Aorta (tissue), 5 donors: ENCODE data around the gene DNHD1. TPM values are rescaled to one million over a fixed set of nuclear protein-coding genes. Genes with fewer than 3 reads are reported as not detected.
A peak's percentile ranks its signal among the peaks of the same experiment; 100 is the strongest.
"Not testable (repeated sequence)": the region's sequence is repeated elsewhere in the genome, so short reads cannot be mapped to it uniquely, and the experiment has no call there.

Source experiments
- ATAC-seq: fragments of 200-7000 bp; cut with Tn5 transposase; one replicate; pipeline ENCODE4 v1.9.1; 2022; ENCODE audit warnings: moderate library complexity; ENCODE audit not compliant: low FRiP score
- DNase-seq, 2 donors: peaks; one replicate each; pipeline ENCODE4 v3.0.0-alpha.2; 2020
- H3K27ac ChIP-seq, 2 donors: one replicate each; pipeline ENCODE4 v1.5.1; 2013; ENCODE audit warnings: low read length in 2 of 2, mild to moderate bottlenecking in 2 of 2, moderate library complexity in 2 of 2, control low read depth in 1 of 2, inconsistent platforms in 1 of 2, low read depth in 1 of 2
- H3K27me3 ChIP-seq, 2 donors: one replicate each; pipeline ENCODE4 v1.6.1; 2013; ENCODE audit warnings: control low read depth in 1 of 2, low read length in 1 of 2, mild to moderate bottlenecking in 1 of 2, moderate library complexity in 1 of 2; ENCODE audit not compliant: insufficient read depth in 2 of 2, control insufficient read depth in 1 of 2
- H3K36me3 ChIP-seq, 2 donors: one replicate each; pipeline ENCODE4 v1.6.1; 2013; ENCODE audit warnings: control low read depth in 1 of 2, low read length in 1 of 2, mild to moderate bottlenecking in 1 of 2; ENCODE audit not compliant: insufficient read depth in 2 of 2, control insufficient read depth in 1 of 2
- H3K4me1 ChIP-seq, 2 donors: one replicate each; pipeline ENCODE4 v1.6.1; 2013; ENCODE audit warnings: low read length in 2 of 2, control low read depth in 1 of 2, mild to moderate bottlenecking in 1 of 2, moderate library complexity in 1 of 2; ENCODE audit not compliant: insufficient read depth in 2 of 2, control insufficient read depth in 1 of 2
- H3K4me3 ChIP-seq, 2 donors: one replicate each; pipeline ENCODE4 v1.5.1; 2013; ENCODE audit warnings: low read length in 2 of 2, control low read depth in 1 of 2, mild to moderate bottlenecking in 1 of 2
- H3K9me3 ChIP-seq: one replicate; pipeline ENCODE4 v1.6.1; 2013; ENCODE audit warnings: mild to moderate bottlenecking, low read length; ENCODE audit not compliant: control insufficient read depth
- WGBS, 2 donors: extraction: QIAGEN DNeasy Blood & Tissue Kit; methylation state at CpG; one replicate each; pipeline ENCODE4 v1.1.7; 2013; 5-methylcytosine and 5-hydroxymethylcytosine counted together
- intact Hi-C, 2 donors: fragments of 100-400 bp; cut with DNase I; formaldehyde crosslinking; loops; one replicate each; pipeline versions ENCODE4 v1.14.2 to v1.15.0; 2022
- polyA plus RNA-seq, 2 donors: library from polyadenylated mRNA; stranded (reverse); fragments of 200-250 nt; gene quantifications; one replicate each; pipeline ENCODE4 v1.2.3, GENCODE V29; 2013
- total RNA-seq, 2 donors: library from RNA; stranded (reverse); fragmentation: NEBNext Ultra II Directional; extraction: Animal tissue kit (Norgen Biotek cat#: 25700); gene quantifications; one replicate each; pipeline ENCODE4 v1.2.1, GENCODE V29; 2021
- donor health status: healthy with polysubstance abuse.
- donor health status: Bipolar disorder and iron deficiency.
- donor health status: DM: no; HTN: no; CAD: no.
- donor health status: DM: no; HTN: no; CAD: no.
- donor health status: DM: yes; HTN: yes; CAD: no.

DNHD1 gene
- total and polyA plus RNA-seq, 4 donors: 1.9 to 28.1 (median 22.3) TPM

- no peaks in the 10 kb centered on the region for H3K9me3 ChIP-seq
- H3K27me3 ChIP-seq: no peaks in the 10 kb centered on the region
- DNase-seq (no peak), ATAC-seq (no peak)
- H3K36me3 ChIP-seq: peaks cover 2 to 3% of the 10 kb centered on the region in 2 donors
- no peak overlapping the region for H3K27ac ChIP-seq
- H3K4me1 ChIP-seq: peaks cover 0 to 2% of the 10 kb centered on the region in 2 donors
- H3K4me3 ChIP-seq: no peak overlapping the region
- intact Hi-C loops: loop anchor here in 1 of 2 donors (5.0 kb wide), 1 partner anchor 80 kb away; no protein-coding TSS in a partner anchor
Observed at GRCh38 chr11:6516865-6517264, 19.8 kb downstream of the DNHD1 start.

GRCh38 chr11:6520265-6520664 is 23.2 kb downstream of the DNHD1 start:
- ATAC-seq: no peak
- H3K27ac ChIP-seq: no peak overlapping the region
- H3K36me3 ChIP-seq: peaks cover 2 to 3% of the 10 kb centered on the region in 2 donors
- H3K4me3 ChIP-seq: no peak overlapping the region
- no peak for DNase-seq
- intact Hi-C loops: no loop called here
- no peaks in the 10 kb centered on the region for H3K4me1 ChIP-seq
- WGBS, 2 donors: 82 to 93% methylated on average over 3 of the region's 3 CpGs
- H3K27me3 ChIP-seq: no peaks in the 10 kb centered on the region
- H3K9me3 ChIP-seq: no peaks in the 10 kb centered on the region

GRCh38 chr11:6521946-6522345 is 24.9 kb downstream of the DNHD1 start:
- ATAC-seq, H3K36me3 ChIP-seq, intact Hi-C loops, H3K27me3 ChIP-seq, H3K9me3 ChIP-seq, H3K4me1 ChIP-seq, H3K27ac ChIP-seq, DNase-seq, H3K4me3 ChIP-seq: not testable (repeated sequence)
- WGBS, 2 donors: 96 to 97% methylated on average over 3 of the region's 3 CpGs

DNA sequence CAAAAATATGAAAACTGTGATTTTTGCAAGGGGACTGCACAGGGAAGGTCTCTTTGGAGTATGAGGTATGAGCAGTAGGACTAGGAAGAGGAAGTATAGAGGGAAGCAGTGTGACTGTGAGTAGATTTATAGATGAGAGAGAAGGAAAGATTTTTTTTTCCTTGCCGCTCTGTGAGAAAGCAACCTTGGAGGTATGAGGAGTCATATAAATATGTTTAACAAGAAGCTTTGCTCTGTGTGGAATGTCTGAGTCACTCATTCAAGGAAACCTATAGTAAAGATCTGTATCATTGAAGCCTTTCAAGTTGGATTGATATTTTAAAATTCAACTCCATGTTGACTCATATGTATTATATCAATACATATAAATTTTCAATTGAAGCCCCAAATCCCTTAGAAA is 26.2 kb downstream of the DNHD1 start:
- H3K27ac ChIP-seq: no peak overlapping the region
- no peaks in the 10 kb centered on the region for H3K27me3 ChIP-seq
- intact Hi-C loops: no loop called here
- DNase-seq: no peak
- WGBS, 2 donors: 36 to 55% methylated on average over 1 of the region's 1 CpG
- no peaks in the 10 kb centered on the region for H3K9me3 ChIP-seq
- no peak for ATAC-seq
- peaks cover 3 to 4% of the 10 kb centered on the region in 2 donors for H3K36me3 ChIP-seq
- no peaks in the 10 kb centered on the region for H3K4me1 ChIP-seq
- H3K4me3 ChIP-seq: no peak overlapping the region

- WGBS, 2 donors: 82 to 87% methylated on average over 3 of the region's 3 CpGs
- no peak overlapping the region for H3K4me3 ChIP-seq
- H3K27ac ChIP-seq: no peak overlapping the region
- DNase-seq: no peak
- no peaks in the 10 kb centered on the region for H3K27me3 ChIP-seq
- no peaks in the 10 kb centered on the region for H3K9me3 ChIP-seq
- ATAC-seq: no peak
- intact Hi-C loops: no loop called here
- H3K4me1 ChIP-seq: no peaks in the 10 kb centered on the region
- peaks cover 0 to 2% of the 10 kb centered on the region in 2 donors for H3K36me3 ChIP-seq
Observed at GRCh38 chr11:6526411-6527135, 29.5 kb downstream of the DNHD1 start.

DNA sequence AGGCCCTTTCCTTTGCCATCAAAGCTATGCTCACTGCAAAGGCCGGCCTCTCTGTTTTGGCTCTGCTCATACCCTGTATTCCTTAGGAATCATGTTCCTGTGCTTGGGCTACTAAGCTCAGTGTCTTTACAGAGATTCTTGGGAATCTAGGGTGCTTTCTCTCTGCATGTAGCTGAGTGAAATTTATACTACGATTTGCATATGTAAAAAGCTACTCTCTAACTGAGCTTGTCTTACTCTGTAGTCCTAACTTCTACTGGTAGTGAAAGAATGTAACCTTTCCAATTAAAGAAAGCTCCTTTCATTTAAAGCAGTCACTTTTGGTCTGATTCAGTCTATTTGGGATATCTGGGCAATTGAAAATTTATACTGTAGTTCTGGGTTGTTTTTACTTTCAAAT is 32.2 kb downstream of the DNHD1 start:
- WGBS, 2 donors: 85 to 89% methylated on average over 2 of the region's 2 CpGs
- no peak for DNase-seq

DNA sequence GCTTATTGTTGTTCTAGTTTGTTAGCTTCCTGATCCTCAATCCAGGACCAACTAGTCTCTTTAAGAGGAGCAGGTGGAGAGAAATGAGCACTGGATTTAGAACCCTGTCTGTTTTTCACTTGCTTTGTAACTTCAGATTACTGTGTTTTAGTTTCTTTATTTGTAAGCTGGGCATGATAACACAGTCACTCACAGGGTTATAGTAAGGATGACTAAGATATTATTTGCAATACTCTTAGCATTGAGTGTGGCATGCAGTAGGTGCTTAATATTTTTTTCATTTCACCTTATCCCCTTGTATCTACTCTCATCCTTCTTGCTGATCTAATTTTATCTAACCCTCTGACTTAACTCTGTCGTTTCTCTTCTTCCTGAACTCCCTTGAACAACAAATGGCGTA is 33.8 kb downstream of the DNHD1 start:
- no peak overlapping the region for H3K27ac ChIP-seq
- no peaks in the 10 kb centered on the region for H3K27me3 ChIP-seq
- H3K4me3 ChIP-seq: no peak overlapping the region
- H3K4me1 ChIP-seq: no peaks in the 10 kb centered on the region
- 92 to 95% methylated on average over 2 of the region's 2 CpGs for WGBS, 2 donors
- peaks cover 0 to 2% of the 10 kb centered on the region in 2 donors for H3K36me3 ChIP-seq
- H3K9me3 ChIP-seq: no peaks in the 10 kb centered on the region
- ATAC-seq: no peak
- DNase-seq: no peak
- intact Hi-C loops: loop anchor here in 1 of 2 donors (2.0 to 5.0 kb wide), 3 partner anchors 138 to 176 kb away; partner anchors contain the start of gene MRPL17

More for the DNA sequence above, 32.2 kb downstream of the DNHD1 start:
- ATAC-seq: no peak
- H3K4me1 ChIP-seq: no peaks in the 10 kb centered on the region
- H3K4me3 ChIP-seq: no peak overlapping the region
- no peaks in the 10 kb centered on the region for H3K27me3 ChIP-seq
- intact Hi-C loops: no loop called here
- H3K36me3 ChIP-seq: peaks cover 0 to 2% of the 10 kb centered on the region in 2 donors
- no peak overlapping the region for H3K27ac ChIP-seq
- H3K9me3 ChIP-seq: no peaks in the 10 kb centered on the region

DNA sequence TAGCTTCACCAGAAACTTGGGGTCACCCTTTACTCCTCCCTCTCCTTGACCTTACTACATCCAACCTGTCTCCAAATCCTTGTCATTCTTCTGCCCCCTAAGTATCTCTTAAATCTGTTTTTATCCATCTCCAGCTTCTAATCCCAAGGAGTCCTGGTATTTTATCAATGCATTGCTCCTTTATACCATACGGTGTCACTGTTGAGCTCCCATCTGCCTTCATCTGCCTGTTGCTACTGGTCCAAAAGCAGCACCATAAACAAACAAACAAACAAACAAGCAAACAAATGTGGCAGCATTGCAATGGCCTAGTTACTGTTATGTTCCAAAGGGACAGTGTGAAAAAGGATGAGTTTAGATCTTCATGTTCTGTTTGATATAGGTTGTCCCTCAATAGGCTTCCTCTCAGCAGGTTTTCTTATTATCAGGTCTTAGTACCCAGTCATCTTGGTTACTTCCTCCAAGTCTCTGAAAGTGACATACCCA is 34.2 kb downstream of the DNHD1 start:
- intact Hi-C loops: loop anchor here in 1 of 2 donors (2.0 to 5.0 kb wide), 3 partner anchors 137 to 176 kb away; partner anchors contain the start of gene MRPL17
- whole genome bisulfite sequencing, 2 donors: 3 to 4% methylated on average over 1 of the region's 1 CpG
- H3K4me1 ChIP-seq: no peaks in the 10 kb centered on the region
- DNase-seq (no peak), ATAC-seq (no peak)
- no peak overlapping the region for H3K27ac ChIP-seq
- H3K9me3 ChIP-seq: no peaks in the 10 kb centered on the region
- H3K4me3 ChIP-seq: no peak overlapping the region
- H3K36me3 ChIP-seq: peaks cover 0 to 2% of the 10 kb centered on the region in 2 donors
- no peaks in the 10 kb centered on the region for H3K27me3 ChIP-seq

- intact Hi-C loops: loop anchor here in 1 of 2 donors (5.0 kb wide), 1 partner anchor 59 kb away; no protein-coding TSS in a partner anchor
- 71 to 79% methylated on average over 8 of the region's 8 CpGs for WGBS, 2 donors
- Histone ChIP-seq H3K27me3 (no peaks in the 10 kb centered on the region), H3K9me3 (no peaks in the 10 kb centered on the region), H3K27ac (no peak overlapping the region), H3K36me3 (no peaks in the 10 kb centered on the region), H3K4me3 (no peak overlapping the region), H3K4me1 (no peaks in the 10 kb centered on the region)
- DNase-seq (peak in 1 of 2 donors; percentile 64), ATAC-seq (no peak)
Observed at GRCh38 chr11:6538456-6538855, 41.4 kb downstream of the DNHD1 start.
